Activated naive CD8-positive, alpha-beta T cell treated with anti-CD3 and anti-CD28 coated beads, Interleukin-2, amount 50 U/mL, for 24 hours (primary cell): Measurements from ENCODE around the gene RHEX.
A peak's percentile ranks its signal among the peaks of the same experiment; 100 is the strongest.

Experiments
- ATAC-seq: fragments of 150-1000 bp; cut with Tn5 transposase; one replicate; pipeline ENCODE4 v1.10.0; 2021
- DNase-seq: peaks from one replicate; pipeline ENCODE4 v3.0.0; 2021
- H3K27ac Mint-ChIP-seq: one replicate; pipeline ENCODE4 v1.8.0; 2021; ENCODE audit warnings: mild to moderate bottlenecking, mixed read lengths
- H3K27me3 Mint-ChIP-seq: one replicate; pipeline ENCODE4 v1.8.0; 2021; ENCODE audit warnings: mixed read lengths
- H3K36me3 Mint-ChIP-seq: one replicate; pipeline ENCODE4 v1.8.0; 2021; ENCODE audit warnings: low read depth, mixed read lengths
- H3K4me1 Mint-ChIP-seq: one replicate; pipeline ENCODE4 v1.8.0; 2021; ENCODE audit warnings: mixed read lengths
- H3K4me3 Mint-ChIP-seq: one replicate; pipeline ENCODE4 v1.8.0; 2021; ENCODE audit warnings: mild to moderate bottlenecking, moderate library complexity, mixed read lengths
- H3K9me3 Mint-ChIP-seq: one replicate; pipeline ENCODE4 v1.8.0; 2021; ENCODE audit warnings: mixed read lengths

RHEX gene

GRCh38 chr1:206021008-206021625 is 31.9 kb upstream of the RHEX start:
- peaks cover 11% of the 10 kb centered on the region for H3K27me3 Mint-ChIP-seq
- no peaks in the 10 kb centered on the region for H3K9me3 Mint-ChIP-seq
- no peaks in the 10 kb centered on the region for H3K36me3 Mint-ChIP-seq
- ATAC-seq (no peak), DNase-seq (no peak)
- H3K4me3 Mint-ChIP-seq = no peak overlapping the region
- H3K27ac Mint-ChIP-seq = no peak overlapping the region
- peaks cover 6% of the 10 kb centered on the region for H3K4me1 Mint-ChIP-seq

GRCh38 chr1:206021626-206022365 is 31.2 kb upstream of the RHEX start:
- no peaks in the 10 kb centered on the region for H3K9me3 Mint-ChIP-seq
- peaks cover 11% of the 10 kb centered on the region for H3K27me3 Mint-ChIP-seq
- no peak overlapping the region for H3K27ac Mint-ChIP-seq
- no peak overlapping the region for H3K4me3 Mint-ChIP-seq
- H3K4me1 Mint-ChIP-seq = peaks cover 6% of the 10 kb centered on the region
- H3K36me3 Mint-ChIP-seq = no peaks in the 10 kb centered on the region
- ATAC-seq (no peak), DNase-seq (no peak)

DNA sequence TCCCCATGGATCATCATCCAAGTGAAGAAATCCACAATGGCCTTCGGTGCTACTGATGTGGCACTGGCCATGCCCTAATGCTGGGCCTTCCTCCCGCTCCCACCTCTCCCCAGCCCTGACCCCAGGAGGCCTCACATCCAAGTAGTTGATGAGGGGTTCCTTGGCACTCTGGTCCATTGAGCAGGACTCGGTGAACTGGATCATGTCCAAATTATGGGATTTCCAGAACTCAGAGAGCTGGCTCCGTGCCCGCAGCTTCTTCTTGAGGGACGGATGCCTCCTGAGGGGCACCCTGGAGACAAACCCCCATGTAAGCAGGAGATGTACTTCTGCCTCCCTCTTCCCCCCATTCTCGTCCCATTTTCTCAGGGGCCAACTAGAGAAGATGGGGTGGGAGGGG is 30.2 kb upstream of the RHEX start:
- no peaks in the 10 kb centered on the region for H3K36me3 Mint-ChIP-seq
- no peak overlapping the region for H3K27ac Mint-ChIP-seq
- peaks cover 15% of the 10 kb centered on the region for H3K27me3 Mint-ChIP-seq
- peaks cover 6% of the 10 kb centered on the region for H3K4me1 Mint-ChIP-seq
- no peaks in the 10 kb centered on the region for H3K9me3 Mint-ChIP-seq
- no peak overlapping the region for H3K4me3 Mint-ChIP-seq
- no peak for ATAC-seq
- no peak for DNase-seq

DNA sequence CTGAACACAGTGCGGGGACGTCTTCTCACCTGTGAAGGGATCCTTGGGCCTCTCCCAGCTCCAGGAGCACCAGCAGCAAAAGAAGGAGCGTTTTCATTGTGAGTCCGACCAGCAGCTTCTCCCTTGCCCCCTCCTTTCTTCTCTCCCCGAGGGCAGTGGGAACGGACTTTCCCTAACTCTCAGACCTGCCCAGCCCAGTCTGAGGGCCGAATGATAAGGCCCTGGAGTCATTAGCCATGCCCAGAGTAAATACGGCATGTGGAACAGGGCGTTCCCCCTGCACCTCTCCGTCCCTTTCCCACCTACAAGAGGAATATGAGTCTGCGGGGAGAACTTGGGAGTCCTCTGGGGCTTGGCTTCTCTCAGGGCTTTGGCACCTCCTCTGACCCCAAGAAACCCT is 29.3 kb upstream of the RHEX start, which contains the start of gene CTSE:
TSS of gene CTSE (minus strand) at position 201 of the 400 bp plus-strand sequence. CDS start at position 97, 104 bp downstream.
- H3K4me1 Mint-ChIP-seq = peaks cover 6% of the 10 kb centered on the region

GRCh38 chr1:206025283-206025820 is 27.6 kb upstream of the RHEX start:
- H3K4me3 Mint-ChIP-seq = no peak overlapping the region
- H3K36me3 Mint-ChIP-seq = no peaks in the 10 kb centered on the region
- ATAC-seq (no peak), DNase-seq (no peak)
- peaks cover 15% of the 10 kb centered on the region for H3K27me3 Mint-ChIP-seq
- H3K4me1 Mint-ChIP-seq = peaks cover 6% of the 10 kb centered on the region
- no peak overlapping the region for H3K27ac Mint-ChIP-seq
- no peaks in the 10 kb centered on the region for H3K9me3 Mint-ChIP-seq

More for the DNA sequence above, 29.3 kb upstream of the RHEX start, which contains the start of gene CTSE:
- H3K9me3 Mint-ChIP-seq = no peaks in the 10 kb centered on the region
- DNase-seq = no peak
- H3K27me3 Mint-ChIP-seq = peaks cover 15% of the 10 kb centered on the region
- H3K36me3 Mint-ChIP-seq = no peaks in the 10 kb centered on the region
- no peak within 1 kb of the TSS for H3K27ac Mint-ChIP-seq
- no peak within 1 kb of the TSS for H3K4me3 Mint-ChIP-seq
- no peak for ATAC-seq

- ATAC-seq = no peak
- Mint-ChIP-seq H3K4me1 (peaks cover 4% of the 10 kb centered on the region), H3K27me3 (peaks cover 12% of the 10 kb centered on the region), H3K27ac (no peak overlapping the region), H3K4me3 (no peak overlapping the region), H3K36me3 (no peaks in the 10 kb centered on the region), H3K9me3 (no peaks in the 10 kb centered on the region)
- DNase-seq = no peak
These were observed 23.5 kb upstream of the RHEX start for GRCh38 chr1:206029484-206029883.

DNA sequence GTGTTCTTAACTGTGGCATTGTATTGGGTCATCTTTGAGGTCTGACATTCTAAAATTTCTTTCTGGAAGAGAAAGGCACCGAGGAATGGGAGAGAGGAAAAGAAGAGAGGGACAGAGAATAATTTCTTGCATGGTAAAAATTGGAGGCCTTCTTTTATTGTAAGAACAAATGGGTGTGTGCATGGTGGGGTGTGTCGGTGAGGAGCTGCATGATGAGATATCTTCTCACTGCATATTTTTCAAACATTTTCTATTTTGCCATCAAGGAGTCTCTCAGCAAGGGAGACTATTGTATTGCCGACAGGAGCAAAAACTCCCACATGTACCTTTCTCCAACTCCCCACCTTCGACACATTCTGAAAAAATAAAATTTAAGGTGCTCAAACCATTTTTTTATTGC is 22.8 kb upstream of the RHEX start:
- Mint-ChIP-seq H3K9me3 (no peaks in the 10 kb centered on the region), H3K27me3 (peaks cover 12% of the 10 kb centered on the region), H3K4me3 (no peak overlapping the region), H3K27ac (no peak overlapping the region), H3K4me1 (peaks cover 7% of the 10 kb centered on the region), H3K36me3 (no peaks in the 10 kb centered on the region)
- ATAC-seq = no peak
- no peak for DNase-seq

GRCh38 chr1:206030714-206031113 is 22.3 kb upstream of the RHEX start:
- H3K27me3 Mint-ChIP-seq = peaks cover 11% of the 10 kb centered on the region
- H3K4me3 Mint-ChIP-seq = no peak overlapping the region
- peaks cover 7% of the 10 kb centered on the region for H3K4me1 Mint-ChIP-seq
- H3K36me3 Mint-ChIP-seq = no peaks in the 10 kb centered on the region
- ATAC-seq (peak; percentile 93), DNase-seq (peak; percentile 74)
- H3K9me3 Mint-ChIP-seq = no peaks in the 10 kb centered on the region
- H3K27ac Mint-ChIP-seq = no peak overlapping the region

DNA sequence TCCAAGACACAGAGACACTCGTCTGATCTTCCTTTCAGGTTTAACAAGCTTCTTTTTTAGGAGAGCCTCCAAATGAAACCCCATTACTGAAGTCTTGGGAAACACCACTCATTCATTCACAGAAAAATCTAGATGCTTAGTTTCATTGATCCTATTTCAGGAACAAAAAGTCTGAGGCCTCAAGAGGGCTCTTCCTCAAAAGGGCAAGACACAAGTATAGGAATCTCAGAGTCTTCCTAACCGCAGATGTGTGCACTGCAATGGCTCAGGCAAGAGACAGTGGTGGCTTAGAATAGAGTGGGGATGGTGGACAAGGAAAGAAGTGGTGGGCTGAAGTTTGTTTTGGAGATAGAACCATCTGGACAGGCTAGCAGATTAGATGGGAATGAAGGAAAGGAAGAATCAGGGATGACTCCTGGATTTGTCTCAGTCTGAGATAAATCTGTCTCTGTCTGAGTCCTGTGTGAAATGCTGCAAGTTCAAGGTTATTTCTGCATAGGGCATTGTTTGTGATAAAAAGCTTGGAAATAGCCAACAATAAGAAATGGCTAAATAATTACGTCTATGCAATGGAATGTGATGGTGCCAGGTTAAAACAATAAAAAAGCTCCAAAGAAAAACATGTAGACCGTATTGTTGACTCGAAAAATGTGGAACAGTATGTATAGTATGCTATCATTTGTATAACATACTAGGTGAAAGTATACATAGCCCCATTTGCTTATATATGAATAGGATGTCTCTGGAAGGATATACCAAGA is 20.4 kb upstream of the RHEX start:
- Mint-ChIP-seq H3K27ac (no peak overlapping the region), H3K27me3 (peaks cover 8% of the 10 kb centered on the region), H3K4me1 (peaks cover 16% of the 10 kb centered on the region), H3K36me3 (no peaks in the 10 kb centered on the region), H3K4me3 (no peak overlapping the region), H3K9me3 (no peaks in the 10 kb centered on the region)
- no peak for DNase-seq
- ATAC-seq = no peak

GRCh38 chr1:206035027-206035426 is 17.9 kb upstream of the RHEX start:
- no peak for DNase-seq
- Mint-ChIP-seq H3K27ac (peak overlapping the region; percentile 10), H3K9me3 (no peaks in the 10 kb centered on the region), H3K36me3 (no peaks in the 10 kb centered on the region), H3K27me3 (peaks cover 10% of the 10 kb centered on the region), H3K4me1 (peaks cover 29% of the 10 kb centered on the region), H3K4me3 (peak overlapping the region; percentile 55)
- no peak for ATAC-seq

GRCh38 chr1:206036663-206037455 is 16.1 kb upstream of the RHEX start:
- Mint-ChIP-seq H3K9me3 (no peaks in the 10 kb centered on the region), H3K27me3 (peaks cover 16% of the 10 kb centered on the region), H3K36me3 (no peaks in the 10 kb centered on the region)

GRCh38 chr1:206037581-206037980 is 15.4 kb upstream of the RHEX start:
- no peak overlapping the region for H3K4me3 Mint-ChIP-seq
- no peaks in the 10 kb centered on the region for H3K9me3 Mint-ChIP-seq
- no peak for DNase-seq
- no peaks in the 10 kb centered on the region for H3K36me3 Mint-ChIP-seq
- no peak for ATAC-seq
- no peak overlapping the region for H3K27ac Mint-ChIP-seq
- peaks cover 16% of the 10 kb centered on the region for H3K27me3 Mint-ChIP-seq
- H3K4me1 Mint-ChIP-seq = peaks cover 34% of the 10 kb centered on the region

More at GRCh38 chr1:206036663-206037455, 16.1 kb upstream of the RHEX start:
- Mint-ChIP-seq H3K4me1 (peaks cover 33% of the 10 kb centered on the region), H3K27ac (no peak overlapping the region), H3K4me3 (no peak overlapping the region)
- DNase-seq = no peak
- ATAC-seq = peak; percentile 63

- H3K9me3 Mint-ChIP-seq = no peaks in the 10 kb centered on the region
- no peaks in the 10 kb centered on the region for H3K36me3 Mint-ChIP-seq
- no peak for DNase-seq
- no peak for ATAC-seq
- H3K27ac Mint-ChIP-seq = peak overlapping the region; percentile 38
- H3K27me3 Mint-ChIP-seq = peaks cover 14% of the 10 kb centered on the region
- H3K4me3 Mint-ChIP-seq = no peak overlapping the region
- H3K4me1 Mint-ChIP-seq = peaks cover 34% of the 10 kb centered on the region
These were observed 13.7 kb upstream of the RHEX start for GRCh38 chr1:206039046-206039973.
